ENCODE results near the gene ARHGEF28. TPM values are rescaled to one million over a fixed set of nuclear protein-coding genes. Genes with fewer than 3 reads are reported as not detected.

Gene ARHGEF28
- polyA plus RNA-seq, 3 donors = not detected

GRCh38 chr5:73726606-73727231, 100.7 kb downstream of the ARHGEF28 start:
- H3K4me1 Mint-ChIP-seq = no peaks in the 10 kb centered on the region
- H3K9me3 ChIP-seq (replicated peaks in 1 of 2; ENCODE audit: control insufficient read depth in 1 of 2, insufficient read depth in 1 of 2, low read length in 2 of 2) = no peaks in the 10 kb centered on the region
- H3K4me3 Mint-ChIP-seq = no peak overlapping the region
- H3K4me2 ChIP-seq (replicated peaks; ENCODE audit: extremely low read depth, low read length, poor library complexity, severe bottlenecking) = no peak overlapping the region
- H3K4me3 ChIP-seq (replicated peaks in 1 of 3; ENCODE audit: low read depth in 2 of 3, low read length in 3 of 3) = no peak overlapping the region
- H2AFZ ChIP-seq (ENCODE audit: insufficient read depth, low read depth, low read length, poor library complexity, severe bottlenecking) = no peak overlapping the region
- H3K27ac Mint-ChIP-seq = no peak overlapping the region
- H3K27me3 ChIP-seq (ENCODE audit: control insufficient read depth in 2 of 2, insufficient read depth in 2 of 2, low read length in 2 of 2) = no peaks in the 10 kb centered on the region
- H3K79me2 ChIP-seq (ENCODE audit: insufficient read depth, low read length) = no peaks in the 10 kb centered on the region
- H3K9me3 Mint-ChIP-seq = no peaks in the 10 kb centered on the region
- no peak for DNase-seq
- H3K36me3 Mint-ChIP-seq = no peaks in the 10 kb centered on the region
- no peaks in the 10 kb centered on the region for H4K20me1 ChIP-seq (ENCODE audit: insufficient read depth, low read length)
- no peaks in the 10 kb centered on the region for H3K36me3 ChIP-seq (replicated peaks in 1 of 2; ENCODE audit: control insufficient read depth in 1 of 2, insufficient read depth in 2 of 2, low read length in 2 of 2)
- 100% methylated on average over 3 of the region's 5 CpGs for WGBS (ENCODE audit: insufficient coverage)
- no peak overlapping the region for H3K9ac ChIP-seq (ENCODE audit: insufficient read depth, low read length, poor library complexity, severe bottlenecking)
- no peaks in the 10 kb centered on the region for H3K4me1 ChIP-seq (ENCODE audit: control insufficient read depth in 1 of 2, insufficient read depth in 2 of 2, low read length in 2 of 2)
- no peak for TF ChIP-seq CTCF (IDR thresholded peaks at IDR 0.05)
- no peak overlapping the region for H3K27ac ChIP-seq (ENCODE audit: low read depth in 1 of 2, low read length in 2 of 2)
- intact Hi-C loops (cut with micrococcal nuclease) = no loop called here
- H3K27me3 Mint-ChIP-seq (ENCODE audit: low read depth in 3 of 3) = peaks cover 0 to 2% (median 0%) of the 10 kb centered on the region in 3 donors

GRCh38 chr5:73727470-73727869, 101.5 kb downstream of the ARHGEF28 start:
- no peak for DNase-seq
- no peaks in the 10 kb centered on the region for H3K9me3 ChIP-seq (replicated peaks in 1 of 2; ENCODE audit: control insufficient read depth in 1 of 2, insufficient read depth in 1 of 2, low read length in 2 of 2)
- no peak overlapping the region for H3K4me3 ChIP-seq (replicated peaks in 1 of 3; ENCODE audit: low read depth in 2 of 3, low read length in 3 of 3)
- Mint-ChIP-seq H3K9me3 (no peaks in the 10 kb centered on the region), H3K27me3 (ENCODE audit: low read depth in 3 of 3) (peaks cover 0 to 2% (median 0%) of the 10 kb centered on the region in 3 donors), H3K4me1 (no peaks in the 10 kb centered on the region), H3K27ac (no peak overlapping the region), H3K4me3 (no peak overlapping the region), H3K36me3 (no peaks in the 10 kb centered on the region)
- no peaks in the 10 kb centered on the region for H3K36me3 ChIP-seq (replicated peaks in 1 of 2; ENCODE audit: control insufficient read depth in 1 of 2, insufficient read depth in 2 of 2, low read length in 2 of 2)
- H2AFZ ChIP-seq (ENCODE audit: insufficient read depth, low read depth, low read length, poor library complexity, severe bottlenecking) = no peak overlapping the region
- intact Hi-C loops (cut with micrococcal nuclease) = no loop called here
- H3K27me3 ChIP-seq (ENCODE audit: control insufficient read depth in 2 of 2, insufficient read depth in 2 of 2, low read length in 2 of 2) = no peaks in the 10 kb centered on the region
- H3K4me1 ChIP-seq (ENCODE audit: control insufficient read depth in 1 of 2, insufficient read depth in 2 of 2, low read length in 2 of 2) = no peaks in the 10 kb centered on the region
- 100% methylated on average over 1 of the region's 1 CpG for WGBS (ENCODE audit: insufficient coverage)
- H4K20me1 ChIP-seq (ENCODE audit: insufficient read depth, low read length) = no peaks in the 10 kb centered on the region
- H3K4me2 ChIP-seq (replicated peaks; ENCODE audit: extremely low read depth, low read length, poor library complexity, severe bottlenecking) = no peak overlapping the region
- no peak for TF ChIP-seq CTCF (IDR thresholded peaks at IDR 0.05)
- no peak overlapping the region for H3K9ac ChIP-seq (ENCODE audit: insufficient read depth, low read length, poor library complexity, severe bottlenecking)
- H3K27ac ChIP-seq (ENCODE audit: low read depth in 1 of 2, low read length in 2 of 2) = no peak overlapping the region
- H3K79me2 ChIP-seq (ENCODE audit: insufficient read depth, low read length) = no peaks in the 10 kb centered on the region

Data from CD14-positive monocyte (primary cell).